Fibroblast of lung (primary cell): ENCODE data around the gene HIPK2. TPM values are rescaled to one million over a fixed set of nuclear protein-coding genes. Genes with fewer than 3 reads are reported as not detected.
"Not testable (repeated sequence)": the region's sequence is repeated elsewhere in the genome, so short reads cannot be mapped to it uniquely, and the experiment has no call there.

Experiments used
- DNase-seq, 2 donors: peaks; one replicate each; pipeline versions ENCODE4 v3.0.0 to v3.0.0-alpha.2; 2010; ENCODE audit warnings: low read depth in 2 of 2
- H2AFZ ChIP-seq: 2 replicates; pipeline ENCODE4 v1.5.1; 2012; ENCODE audit warnings: low read length, control low read depth, inconsistent platforms
- H3K27ac ChIP-seq: 2 replicates; pipeline ENCODE4 v1.5.1; 2011; ENCODE audit warnings: low read length, control low read depth; ENCODE audit not compliant: insufficient read depth
- H3K27me3 ChIP-seq: 2 replicates; pipeline ENCODE4 v1.5.1; 2011; ENCODE audit warnings: mild to moderate bottlenecking, low read length; ENCODE audit not compliant: control insufficient read depth, insufficient read depth
- H3K36me3 ChIP-seq: 2 replicates; pipeline ENCODE4 v1.5.1; 2011; ENCODE audit warnings: low read length; ENCODE audit not compliant: control insufficient read depth, insufficient read depth
- H3K4me1 ChIP-seq: 2 replicates; pipeline ENCODE4 v1.5.1; 2011; ENCODE audit warnings: low read length; ENCODE audit not compliant: control insufficient read depth, insufficient read depth; ENCODE audit errors: extremely low read depth
- H3K4me2 ChIP-seq: 2 replicates; pipeline ENCODE4 v1.5.1; 2011; ENCODE audit warnings: low read length, control low read depth; ENCODE audit not compliant: insufficient read depth; ENCODE audit errors: extremely low read depth
- H3K4me3 ChIP-seq, 4 experiments: fragments of 200-600 bp in 1 of 4; sonication (generic) in 1 of 4; replicated peaks in 1 of 4; 2 replicates each; pipeline ENCODE4 v1.5.1; 2011 to 2016; ENCODE audit warnings: low read length in 4 of 4, low read depth in 3 of 4, mild to moderate bottlenecking in 3 of 4, control low read depth in 2 of 4, inconsistent platforms in 1 of 4, mixed read lengths in 1 of 4; ENCODE audit not compliant: insufficient read depth in 1 of 4; ENCODE audit errors: control extremely low read depth in 1 of 4
- H3K79me2 ChIP-seq: 2 replicates; pipeline ENCODE4 v1.5.1; 2012; ENCODE audit warnings: mild to moderate bottlenecking, low read length, inconsistent platforms; ENCODE audit not compliant: control insufficient read depth, insufficient read depth
- H3K9ac ChIP-seq: 2 replicates; pipeline ENCODE4 v1.5.1; 2011; ENCODE audit warnings: mild to moderate bottlenecking, low read length, control low read depth; ENCODE audit not compliant: insufficient read depth
- H3K9me3 ChIP-seq: 2 replicates; pipeline ENCODE4 v1.5.1; 2012; ENCODE audit warnings: low read depth, low read length; ENCODE audit not compliant: control insufficient read depth, insufficient read depth
- H4K20me1 ChIP-seq: 2 replicates; pipeline ENCODE4 v1.5.1; 2011; ENCODE audit warnings: low read length; ENCODE audit not compliant: control insufficient read depth, insufficient read depth; ENCODE audit errors: extremely low read depth
- CTCF ChIP-seq, 2 donors: IDR thresholded peaks in 1 of 2; conservative IDR thresholded peaks in 1 of 2; 1 replicate in 1 of 2; 2 replicates in 1 of 2; pipeline ENCODE4 v1.5.1; 2011 to 2012; ENCODE audit warnings: low read length in 2 of 2, control low read depth in 1 of 2, inconsistent platforms in 1 of 2, low read depth in 1 of 2, mild to moderate bottlenecking in 1 of 2
- EZH2 ChIP-seq: IDR thresholded peaks from 2 replicates; pipeline ENCODE4 v1.5.1; 2012; ENCODE audit warnings: low read length, control low read depth, mild to moderate bottlenecking; ENCODE audit errors: missing control alignments
- polyA plus RNA-seq, 2 donors: library from polyadenylated mRNA; depleted of rRNA in 1 of 2; stranded (reverse) in 1 of 2; unstranded in 1 of 2; fragments of >200 nt; gene quantifications; 2 replicates each; pipeline ENCODE4 v1.2.1, GENCODE V29; 2011 to 2012; ENCODE audit warnings: missing spikeins in 1 of 2
- total RNA-seq: library from RNA; depleted of rRNA; stranded (reverse); fragments of >200 nt; gene quantifications from 2 replicates; pipeline ENCODE4 v1.2.1, GENCODE V29; 2014

The HIPK2 gene
- total and polyA plus RNA-seq, 2 donors (not counting 1 experiment from before 2014, with no cell fraction given), result 10.1 to 11.1 TPM

GRCh38 chr7:139673230-139673629 lies 104.6 kb downstream of the HIPK2 start:
- Histone ChIP-seq H3K4me1 (peaks cover 4% of the 10 kb centered on the region), H3K27me3 (no peaks in the 10 kb centered on the region), H2AFZ (no peak overlapping the region), H3K36me3 (no peaks in the 10 kb centered on the region), H3K27ac (no peak overlapping the region), H4K20me1 (no peaks in the 10 kb centered on the region), H3K9me3 (no peaks in the 10 kb centered on the region), H3K4me2 (no peak overlapping the region), H3K9ac (no peak overlapping the region), H3K79me2 (peaks cover 4% of the 10 kb centered on the region), H3K4me3 (no peak overlapping the region)
- no peak for DNase-seq
- TF ChIP-seq CTCF (conservative IDR thresholded peaks at IDR 0.05 in 1 of 2, IDR thresholded peaks at IDR 0.05 in 1 of 2; ENCODE audit: low read depth in 1 of 2, low read length in 2 of 2) (no peak), EZH2 (no peak)

- H3K9me3 ChIP-seq, result no peaks in the 10 kb centered on the region
- H3K4me1 ChIP-seq, result peaks cover 4% of the 10 kb centered on the region
- H3K36me3 ChIP-seq, result no peaks in the 10 kb centered on the region
- peaks cover 4% of the 10 kb centered on the region for H3K79me2 ChIP-seq
- no peak overlapping the region for H3K4me2 ChIP-seq
- no peaks in the 10 kb centered on the region for H3K27me3 ChIP-seq
- H4K20me1 ChIP-seq, result no peaks in the 10 kb centered on the region
- H3K4me3 ChIP-seq, result no peak overlapping the region
- no peak for DNase-seq
- H3K9ac ChIP-seq, result no peak overlapping the region
- H3K27ac ChIP-seq, result no peak overlapping the region
- no peak overlapping the region for H2AFZ ChIP-seq
- no peak for TF ChIP-seq EZH2
Observed at GRCh38 chr7:139671967-139672366, 105.8 kb downstream of the HIPK2 start.

- not testable (repeated sequence) for H3K27ac ChIP-seq, H3K4me1 ChIP-seq, H3K79me2 ChIP-seq, H3K36me3 ChIP-seq, H3K4me3 ChIP-seq, H4K20me1 ChIP-seq, H3K9ac ChIP-seq, H2AFZ ChIP-seq, H3K4me2 ChIP-seq, DNase-seq, H3K9me3 ChIP-seq, H3K27me3 ChIP-seq
Observed at GRCh38 chr7:139670662-139671061, 107.1 kb downstream of the HIPK2 start.

- no peak for TF ChIP-seq CTCF (conservative IDR thresholded peaks at IDR 0.05 in 1 of 2, IDR thresholded peaks at IDR 0.05 in 1 of 2; ENCODE audit: low read depth in 1 of 2, low read length in 2 of 2)
- no peak for TF ChIP-seq EZH2
- peaks cover 2% of the 10 kb centered on the region for H3K79me2 ChIP-seq
- no peak overlapping the region for H3K27ac ChIP-seq
- H3K27me3 ChIP-seq, result no peaks in the 10 kb centered on the region
- no peaks in the 10 kb centered on the region for H3K36me3 ChIP-seq
- no peak overlapping the region for H3K9ac ChIP-seq
- no peak overlapping the region for H3K4me2 ChIP-seq
- no peaks in the 10 kb centered on the region for H3K9me3 ChIP-seq
- DNase-seq, result no peak
- no peak overlapping the region for H3K4me3 ChIP-seq
- no peaks in the 10 kb centered on the region for H4K20me1 ChIP-seq
- no peaks in the 10 kb centered on the region for H3K4me1 ChIP-seq
- H2AFZ ChIP-seq, result no peak overlapping the region
Observed at GRCh38 chr7:139669106-139670061, 108.4 kb downstream of the HIPK2 start.
